Caco-2 (cell line): ENCODE results near the gene KIAA0825. TPM values are rescaled to one million over a fixed set of nuclear protein-coding genes. Genes with fewer than 3 reads are reported as not detected.

Source experiments
- BruUV-seq: library from RNA; stranded (reverse); fragments of 400-500 nt; replicated peaks from 2 replicates; lab custom pipeline; 2021; lab: Mats Ljungman, UMichigan
- CTCF ChIA-PET: fragments of 300-600 bp; sonication (Branson Sonifier 250); formaldehyde crosslinking; loops from one replicate; lab custom pipeline; 2022; ENCODE audit warnings: antibody characterized with exemption; lab: Charles Lee
- POLR2A ChIA-PET: fragments of 300-600 bp; sonication (Branson Sonifier 250); formaldehyde crosslinking; loops from one replicate; lab custom pipeline; 2022; ENCODE audit warnings: antibody characterized with exemption; lab: Charles Lee
- DNase-seq, 2 experiments: peaks; one replicate each; pipeline versions ENCODE4 v3.0.0 to v3.0.0-alpha.2; 2020 to 2022
- H3K27me3 ChIP-seq: replicated peaks from 2 replicates; pipeline ENCODE4 v1.6.0; 2011; ENCODE audit warnings: low read length; ENCODE audit not compliant: control insufficient read depth, insufficient read depth
- H3K36me3 ChIP-seq: 2 replicates; pipeline ENCODE4 v1.5.1; 2011; ENCODE audit warnings: low read length; ENCODE audit not compliant: control insufficient read depth, insufficient read depth
- H3K4me1 ChIP-seq: fragments of 250-450 bp; sonication (Bioruptor Pico); 2 replicates; pipeline ENCODE4 v1.5.1; 2020; ENCODE audit warnings: mild to moderate bottlenecking
- H3K4me3 ChIP-seq: 2 replicates; pipeline ENCODE4 v1.5.1; 2011; ENCODE audit warnings: low read depth, mild to moderate bottlenecking, control low read depth, low read length
- H3K9me3 ChIP-seq: fragments of 250-450 bp; sonication (Bioruptor Pico); 2 replicates; pipeline ENCODE4 v1.5.1; 2020; ENCODE audit warnings: mild to moderate bottlenecking, moderate library complexity
- H3K27ac Mint-ChIP-seq: one replicate; pipeline ENCODE4 v1.8.0; 2022; ENCODE audit warnings: mixed read lengths; ENCODE audit not compliant: unreplicated experiment
- H3K27me3 Mint-ChIP-seq: one replicate; pipeline ENCODE4 v1.8.0; 2022; ENCODE audit warnings: mixed read lengths; ENCODE audit not compliant: insufficient read depth, unreplicated experiment
- H3K36me3 Mint-ChIP-seq: one replicate; pipeline ENCODE4 v1.8.0; 2022; ENCODE audit warnings: mild to moderate bottlenecking, mixed read lengths; ENCODE audit not compliant: insufficient read depth, unreplicated experiment
- H3K4me1 Mint-ChIP-seq: one replicate; pipeline ENCODE4 v1.8.0; 2022; ENCODE audit warnings: low read depth, mixed read lengths; ENCODE audit not compliant: unreplicated experiment
- H3K4me3 Mint-ChIP-seq: one replicate; pipeline ENCODE4 v1.8.0; 2022; ENCODE audit warnings: mild to moderate bottlenecking, moderate library complexity, mixed read lengths; ENCODE audit not compliant: unreplicated experiment
- H3K9me3 Mint-ChIP-seq: one replicate; pipeline ENCODE4 v1.8.0; 2022; ENCODE audit warnings: mixed read lengths; ENCODE audit not compliant: unreplicated experiment
- CTCF ChIP-seq, 2 experiments: fragments of 200-600 bp in 1 of 2; IDR thresholded peaks; 1 replicate in 1 of 2; 2 replicates in 1 of 2; pipeline versions ENCODE4 v1.5.1 to v1.8.0; 2011 to 2022; ENCODE audit warnings: antibody characterized with exemption in 1 of 2, control low read depth in 1 of 2, inconsistent platforms in 1 of 2, low read depth in 1 of 2, low read length in 1 of 2, mild to moderate bottlenecking in 1 of 2, moderate library complexity in 1 of 2; ENCODE audit not compliant: insufficient read depth in 1 of 2, severe bottlenecking in 1 of 2, unreplicated experiment in 1 of 2
- intact Hi-C: fragments of 100-400 bp; cut with micrococcal nuclease; formaldehyde crosslinking; loops from one replicate; pipeline ENCODE4 v1.10.0; 2022; ENCODE audit not compliant: unreplicated experiment
- total RNA-seq: library from RNA; stranded (reverse); gene quantifications from 2 replicates; pipeline ENCODE4 v1.2.3, GENCODE V29; 2022

KIAA0825 gene
- total RNA-seq, 1 experiment from 2014 or later, result 0.50 TPM

DNA sequence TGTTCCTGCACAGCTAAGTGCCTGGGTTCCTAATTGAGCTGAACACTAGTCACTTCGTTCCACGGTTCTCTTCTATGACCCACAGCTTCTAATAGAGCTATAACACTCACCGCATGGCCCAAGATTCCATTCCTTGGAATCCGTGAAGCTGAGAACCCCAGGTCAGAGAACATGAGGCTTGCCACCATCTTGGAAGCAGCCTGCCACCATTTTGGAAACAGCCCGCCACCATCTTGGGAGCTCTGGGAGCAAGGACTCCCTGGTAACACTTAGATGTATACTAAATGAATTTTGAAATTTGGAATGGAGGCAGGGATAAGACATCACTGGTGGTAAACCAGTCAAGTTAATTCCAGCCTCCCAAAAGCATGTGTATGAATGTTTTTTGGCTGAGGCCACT, 60.4 kb downstream of the KIAA0825 start:
- H3K4me3 ChIP-seq, result no peak overlapping the region
- no peaks in the 10 kb centered on the region for H3K27me3 ChIP-seq
- Mint-ChIP-seq H3K27ac (no peak overlapping the region), H3K4me3 (no peak overlapping the region), H3K27me3 (peaks cover 3% of the 10 kb centered on the region), H3K9me3 (no peaks in the 10 kb centered on the region), H3K4me1 (no peaks in the 10 kb centered on the region), H3K36me3 (no peaks in the 10 kb centered on the region)
- intact Hi-C loops, result no loop called here
- POLR2A ChIA-PET, result no interaction called here
- no peak for TF ChIP-seq CTCF (IDR thresholded peaks at IDR 0.05; ENCODE audit: insufficient read depth in 1 of 2, low read depth in 1 of 2, low read length in 1 of 2, severe bottlenecking in 1 of 2, unreplicated experiment in 1 of 2)
- no peak for DNase-seq
- H3K9me3 ChIP-seq, result no peaks in the 10 kb centered on the region; the same call in 1 of the 2 replicates
- CTCF ChIA-PET, result no interaction called here
- no peaks in the 10 kb centered on the region for H3K4me1 ChIP-seq
- no TSS peak for BruUV-seq
- no peaks in the 10 kb centered on the region for H3K36me3 ChIP-seq

- Mint-ChIP-seq H3K9me3 (peaks cover 9% of the 10 kb centered on the region), H3K27me3 (peaks cover 4% of the 10 kb centered on the region), H3K4me1 (no peaks in the 10 kb centered on the region), H3K27ac (no peak overlapping the region), H3K36me3 (no peaks in the 10 kb centered on the region), H3K4me3 (no peak overlapping the region)
- no TSS peak for BruUV-seq
- Histone ChIP-seq H3K27me3 (no peaks in the 10 kb centered on the region), H3K9me3 (no peaks in the 10 kb centered on the region; the same call in 1 of the 2 replicates), H3K36me3 (no peaks in the 10 kb centered on the region), H3K4me3 (no peak overlapping the region), H3K4me1 (no peaks in the 10 kb centered on the region)
- POLR2A ChIA-PET, result no interaction called here
- intact Hi-C loops, result no loop called here
- DNase-seq, result no peak
- CTCF ChIA-PET, result no interaction called here
- TF ChIP-seq CTCF (IDR thresholded peaks at IDR 0.05; ENCODE audit: insufficient read depth in 1 of 2, low read depth in 1 of 2, low read length in 1 of 2, severe bottlenecking in 1 of 2, unreplicated experiment in 1 of 2), result no peak
These were observed 66.5 kb downstream of the KIAA0825 start for GRCh38 chr5:94551858-94552257.

DNA sequence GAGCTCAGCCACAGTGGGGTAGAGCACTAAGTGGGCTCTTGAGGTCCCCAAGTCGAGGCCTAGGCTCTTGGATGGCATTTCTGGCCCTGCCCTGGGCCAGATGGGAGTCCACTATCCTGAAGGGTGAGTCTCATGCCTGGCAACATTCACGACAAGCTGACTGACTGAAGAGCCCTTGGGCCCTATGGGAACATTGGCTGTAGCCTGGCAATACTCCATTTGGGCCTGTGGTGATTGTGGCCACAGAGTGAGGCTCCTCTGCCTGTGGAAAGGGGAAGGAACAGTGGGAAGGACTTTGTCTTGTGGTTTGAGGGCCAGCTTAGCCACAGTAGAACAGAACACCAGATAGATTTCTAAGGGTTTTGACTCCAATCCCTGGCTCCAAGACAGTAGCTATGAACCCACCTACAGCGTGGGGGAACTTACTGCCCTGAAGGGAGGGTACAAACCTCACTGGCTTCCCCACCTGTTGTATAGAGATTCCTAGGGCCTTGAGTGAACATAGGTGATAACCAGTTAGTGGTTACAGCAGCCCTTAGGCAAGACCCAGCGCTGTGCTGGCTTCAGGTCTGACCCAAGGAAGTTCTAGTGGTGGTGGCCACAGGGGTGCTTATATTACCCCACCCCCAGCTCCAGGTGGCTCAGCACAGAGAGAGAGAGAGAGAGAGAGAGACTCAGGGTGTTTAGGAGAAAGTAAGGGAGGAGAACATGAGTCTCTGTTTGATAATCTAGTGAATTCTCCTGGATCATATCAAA, 72.4 kb downstream of the KIAA0825 start:
- intact Hi-C loops, result no loop called here
- Histone ChIP-seq H3K4me1 (no peaks in the 10 kb centered on the region), H3K9me3 (peaks cover 6% of the 10 kb centered on the region), H3K27me3 (no peaks in the 10 kb centered on the region), H3K36me3 (no peaks in the 10 kb centered on the region), H3K4me3 (no peak overlapping the region)
- Mint-ChIP-seq H3K4me1 (no peaks in the 10 kb centered on the region), H3K36me3 (no peaks in the 10 kb centered on the region), H3K9me3 (peaks cover 10% of the 10 kb centered on the region), H3K27me3 (peaks cover 2% of the 10 kb centered on the region), H3K4me3 (no peak overlapping the region), H3K27ac (no peak overlapping the region)
- no TSS peak for BruUV-seq
- TF ChIP-seq CTCF (IDR thresholded peaks at IDR 0.05; ENCODE audit: insufficient read depth in 1 of 2, low read depth in 1 of 2, low read length in 1 of 2, severe bottlenecking in 1 of 2, unreplicated experiment in 1 of 2), result no peak
- POLR2A ChIA-PET, result interaction anchor here (0.6 kb wide), 1 partner anchor 1782 kb away, joined by 4 read pairs; no protein-coding TSS in a partner anchor
- DNase-seq, result no peak
- CTCF ChIA-PET, result no interaction called here
